GM18499 (cell line): ENCODE data around the gene UBASH3B.

Experiments
- ATAC-seq: cut with Tn5 transposase; IDR thresholded peaks from one replicate; pipeline ENCODE4 v1.9.1; 2021; ENCODE audit warnings: moderate number of reproducible peaks; ENCODE audit not compliant: insufficient read depth, unreplicated experiment

Gene UBASH3B

GRCh38 chr11:122703541-122704272 lies 48.2 kb downstream of the UBASH3B start:
- ATAC-seq = no peak

- ATAC-seq = no peak
Measured at GRCh38 chr11:122705396-122705795, 49.9 kb downstream of the UBASH3B start.

- no peak for ATAC-seq
Measured at GRCh38 chr11:122706291-122707088, 51.0 kb downstream of the UBASH3B start.

GRCh38 chr11:122707111-122707510 lies 51.6 kb downstream of the UBASH3B start:
- ATAC-seq = no peak

- no peak for ATAC-seq
Measured at GRCh38 chr11:122707901-122708300, 52.4 kb downstream of the UBASH3B start.

GRCh38 chr11:122709039-122709760 lies 53.7 kb downstream of the UBASH3B start:
- no peak for ATAC-seq

- no peak for ATAC-seq
Measured at GRCh38 chr11:122711362-122711761, 55.8 kb downstream of the UBASH3B start.

- no peak for ATAC-seq
Measured at GRCh38 chr11:122711831-122712381, 56.4 kb downstream of the UBASH3B start.

GRCh38 chr11:122714004-122714403 lies 58.5 kb downstream of the UBASH3B start:
- no peak for ATAC-seq

GRCh38 chr11:122714484-122714883 lies 59.0 kb downstream of the UBASH3B start:
- no peak for ATAC-seq

GRCh38 chr11:122715548-122716440 lies 60.3 kb downstream of the UBASH3B start:
- ATAC-seq = no peak

- ATAC-seq = peak; percentile 81
Measured at GRCh38 chr11:122717264-122717867, 61.8 kb downstream of the UBASH3B start.

GRCh38 chr11:122720107-122720881 lies 64.8 kb downstream of the UBASH3B start:
- no peak for ATAC-seq

- no peak for ATAC-seq
Measured at GRCh38 chr11:122721201-122721963, 65.9 kb downstream of the UBASH3B start.

- no peak for ATAC-seq
Measured at GRCh38 chr11:122721964-122722266, 66.4 kb downstream of the UBASH3B start.

GRCh38 chr11:122723106-122723505 lies 67.6 kb downstream of the UBASH3B start:
- ATAC-seq = no peak

GRCh38 chr11:122723576-122723975 lies 68.1 kb downstream of the UBASH3B start:
- no peak for ATAC-seq

GRCh38 chr11:122724520-122724919 lies 69.0 kb downstream of the UBASH3B start:
- no peak for ATAC-seq
